ENCODE results near the gene SNPH.

SNPH gene

DNA sequence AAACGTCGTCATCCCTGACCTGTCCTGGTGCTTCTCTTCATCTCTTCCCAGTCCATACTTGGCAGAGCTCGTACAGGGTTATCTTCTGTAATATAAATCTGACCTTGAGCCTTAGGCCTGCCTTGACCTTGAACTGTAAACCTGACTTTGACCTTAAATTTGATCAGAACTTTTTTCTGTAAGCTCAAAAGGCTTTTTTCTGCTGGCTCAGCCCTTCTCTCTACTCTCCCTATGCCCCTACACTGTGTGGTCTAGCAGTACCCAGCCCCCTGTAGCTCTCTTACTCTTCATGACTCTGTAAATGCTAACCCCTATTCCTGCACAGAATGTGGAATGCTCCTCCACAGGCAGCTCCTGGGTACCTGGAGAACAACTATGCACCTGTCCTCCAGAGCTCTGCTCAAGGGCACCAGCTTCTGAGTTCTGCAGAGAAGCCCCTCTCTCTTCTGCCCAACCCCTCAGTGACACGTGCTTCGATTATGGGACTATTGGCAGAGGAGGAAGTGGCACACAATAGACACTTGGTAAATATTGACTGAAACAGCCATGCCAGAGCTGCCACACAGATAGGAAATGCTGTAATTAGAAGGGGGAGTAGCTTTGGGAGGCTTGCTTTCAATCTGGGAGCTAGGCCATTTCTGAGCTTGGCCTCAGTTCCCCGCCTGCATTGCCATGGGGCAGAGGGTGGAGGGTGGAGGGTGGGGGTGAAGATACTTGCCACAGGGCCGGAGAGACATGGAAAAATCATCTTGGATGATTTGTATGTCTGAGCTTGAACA is 15.4 kb downstream of the SNPH start:
- H3K27ac ChIP-seq: no peak overlapping the region
- H3K4me3 ChIP-seq (ENCODE audit: low read depth, low read length): no peak overlapping the region
- TF ChIP-seq, protein P1, sequence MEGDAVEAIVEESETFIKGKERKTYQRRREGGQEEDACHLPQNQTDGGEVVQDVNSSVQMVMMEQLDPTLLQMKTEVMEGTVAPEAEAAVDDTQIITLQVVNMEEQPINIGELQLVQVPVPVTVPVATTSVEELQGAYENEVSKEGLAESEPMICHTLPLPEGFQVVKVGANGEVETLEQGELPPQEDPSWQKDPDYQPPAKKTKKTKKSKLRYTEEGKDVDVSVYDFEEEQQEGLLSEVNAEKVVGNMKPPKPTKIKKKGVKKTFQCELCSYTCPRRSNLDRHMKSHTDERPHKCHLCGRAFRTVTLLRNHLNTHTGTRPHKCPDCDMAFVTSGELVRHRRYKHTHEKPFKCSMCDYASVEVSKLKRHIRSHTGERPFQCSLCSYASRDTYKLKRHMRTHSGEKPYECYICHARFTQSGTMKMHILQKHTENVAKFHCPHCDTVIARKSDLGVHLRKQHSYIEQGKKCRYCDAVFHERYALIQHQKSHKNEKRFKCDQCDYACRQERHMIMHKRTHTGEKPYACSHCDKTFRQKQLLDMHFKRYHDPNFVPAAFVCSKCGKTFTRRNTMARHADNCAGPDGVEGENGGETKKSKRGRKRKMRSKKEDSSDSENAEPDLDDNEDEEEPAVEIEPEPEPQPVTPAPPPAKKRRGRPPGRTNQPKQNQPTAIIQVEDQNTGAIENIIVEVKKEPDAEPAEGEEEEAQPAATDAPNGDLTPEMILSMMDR (IDR thresholded peaks at IDR 0.05; ENCODE audit: low read depth, low read length): no peak
- no peaks in the 10 kb centered on the region for H3K9me3 ChIP-seq (ENCODE audit: severe bottlenecking)
- H3K36me3 ChIP-seq: no peaks in the 10 kb centered on the region
- H3K27me3 ChIP-seq (ENCODE audit: insufficient read depth, low read depth, severe bottlenecking): no peaks in the 10 kb centered on the region
- DNase-seq: no peak

DNA sequence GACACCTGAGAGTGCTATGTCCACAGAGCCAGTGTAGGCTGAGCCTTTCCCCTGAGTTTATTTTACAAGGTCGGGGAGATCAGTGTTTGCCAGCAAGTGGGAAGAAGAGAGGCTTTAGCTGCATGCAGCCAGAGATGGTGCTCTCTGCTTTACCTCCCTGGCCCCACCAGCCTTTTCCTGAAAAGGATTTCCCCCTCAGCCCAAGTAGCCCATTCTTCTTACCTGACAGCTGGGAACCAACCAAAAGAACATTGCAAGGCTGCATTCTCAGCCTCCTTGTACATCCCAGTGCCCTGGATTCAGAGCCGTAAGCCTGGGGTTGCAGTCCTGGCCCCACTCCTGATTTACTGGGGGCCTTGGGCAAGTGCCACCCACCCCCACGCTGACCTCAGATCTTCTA is 16.9 kb downstream of the SNPH start:
- H3K36me3 ChIP-seq: no peaks in the 10 kb centered on the region
- DNase-seq: no peak
- H3K4me3 ChIP-seq (ENCODE audit: low read depth, low read length): no peak overlapping the region
- no peaks in the 10 kb centered on the region for H3K27me3 ChIP-seq (ENCODE audit: insufficient read depth, low read depth, severe bottlenecking)
- TF ChIP-seq, protein P1 (IDR thresholded peaks at IDR 0.05; ENCODE audit: low read depth, low read length): no peak
- no peak overlapping the region for H3K27ac ChIP-seq
- no peaks in the 10 kb centered on the region for H3K9me3 ChIP-seq (ENCODE audit: severe bottlenecking)

DNA sequence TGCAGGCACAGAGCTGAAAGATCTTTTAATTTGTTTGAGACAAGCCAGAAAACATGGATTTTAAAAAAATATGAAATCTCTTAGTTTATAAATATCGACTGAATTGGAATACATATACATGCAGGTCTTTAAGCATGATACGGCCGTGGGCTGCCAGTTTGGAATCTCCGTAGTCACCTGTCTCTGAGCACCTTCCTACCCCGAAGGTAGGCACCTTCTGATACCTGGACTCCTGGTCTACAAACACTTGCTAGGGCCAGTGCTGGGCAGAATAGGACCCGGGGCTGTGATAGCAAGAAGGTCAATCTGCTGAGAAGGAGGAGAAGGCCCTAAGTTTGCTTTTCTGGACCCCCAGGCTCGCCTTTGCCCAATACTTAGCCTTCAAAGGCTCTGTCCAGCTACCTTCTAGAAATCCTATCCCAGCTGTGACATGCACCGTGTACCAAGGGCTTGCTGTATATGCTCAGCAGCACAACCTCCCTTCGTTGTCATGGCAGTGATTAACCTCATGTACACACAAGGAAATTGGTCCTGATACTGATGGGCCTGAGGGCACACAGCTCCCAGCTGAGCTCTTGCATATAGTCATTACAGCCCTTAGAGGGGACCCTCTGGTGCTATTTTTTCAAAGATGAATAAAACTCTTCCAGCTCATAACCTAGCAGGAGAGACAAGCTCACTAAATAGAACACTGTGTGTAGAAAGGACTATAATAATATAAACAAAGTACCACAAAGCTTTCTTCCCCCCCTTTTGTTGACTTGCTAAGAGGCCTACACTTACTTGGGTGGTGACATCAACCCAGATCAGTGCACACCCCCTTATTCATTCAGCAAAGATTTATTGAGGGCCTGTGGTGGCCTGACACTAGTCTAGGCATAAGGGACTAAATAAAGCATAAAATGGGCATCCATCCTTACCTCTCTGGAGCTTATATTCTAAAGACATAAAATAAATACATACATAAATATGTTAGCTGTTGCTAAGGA is 17.7 kb downstream of the SNPH start:
- H3K27ac ChIP-seq: no peak overlapping the region
- H3K27me3 ChIP-seq (ENCODE audit: insufficient read depth, low read depth, severe bottlenecking): no peaks in the 10 kb centered on the region
- H3K36me3 ChIP-seq: no peaks in the 10 kb centered on the region
- TF ChIP-seq, protein P1 (IDR thresholded peaks at IDR 0.05; ENCODE audit: low read depth, low read length): no peak
- no peak overlapping the region for H3K4me3 ChIP-seq (ENCODE audit: low read depth, low read length)
- H3K9me3 ChIP-seq (ENCODE audit: severe bottlenecking): no peaks in the 10 kb centered on the region
- DNase-seq: no peak

DNA sequence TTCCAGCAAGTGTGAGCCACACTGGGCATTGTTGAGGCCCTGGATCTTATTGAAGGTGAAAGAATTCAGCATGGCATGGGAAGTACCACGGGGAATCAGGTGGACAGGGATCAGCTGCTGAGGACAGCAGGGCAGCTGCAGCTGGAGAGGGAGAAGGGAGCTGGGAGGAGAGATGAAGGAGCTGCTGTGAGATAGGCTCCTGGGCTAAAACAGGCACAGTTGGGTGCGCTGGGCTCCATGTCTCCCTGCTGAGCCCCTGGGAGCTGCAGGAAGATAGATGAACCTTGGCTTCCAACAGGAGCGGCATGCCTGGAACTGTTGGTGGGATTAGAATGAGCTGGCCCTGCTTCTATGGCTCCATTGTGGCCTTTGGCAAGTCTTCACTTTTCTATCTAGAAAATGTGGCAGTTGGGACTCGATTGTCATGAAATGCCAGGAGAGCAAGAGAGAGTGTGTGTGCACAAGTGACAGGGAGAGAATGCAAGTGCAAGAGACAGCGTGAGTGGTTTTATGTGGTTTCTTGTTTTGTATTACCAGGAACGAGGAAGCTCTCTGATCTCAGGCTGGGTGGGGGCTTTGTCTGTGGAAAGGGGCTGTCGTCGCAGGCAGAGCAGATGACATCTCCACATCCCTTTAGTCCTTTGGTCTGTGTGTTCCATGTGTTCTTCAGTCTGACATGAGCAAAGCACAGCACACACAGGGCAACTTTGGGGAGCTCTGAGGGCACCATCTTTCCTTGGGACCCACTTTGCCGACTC is 20.4 kb downstream of the SNPH start:
- Histone ChIP-seq H3K9me3 (ENCODE audit: severe bottlenecking) (no peaks in the 10 kb centered on the region), H3K4me3 (ENCODE audit: low read depth, low read length) (no peak overlapping the region), H3K27ac (no peak overlapping the region), H3K27me3 (ENCODE audit: insufficient read depth, low read depth, severe bottlenecking) (no peaks in the 10 kb centered on the region), H3K36me3 (no peaks in the 10 kb centered on the region)
- no peak for DNase-seq
- TF ChIP-seq, protein P1 (IDR thresholded peaks at IDR 0.05; ENCODE audit: low read depth, low read length): no peak

DNA sequence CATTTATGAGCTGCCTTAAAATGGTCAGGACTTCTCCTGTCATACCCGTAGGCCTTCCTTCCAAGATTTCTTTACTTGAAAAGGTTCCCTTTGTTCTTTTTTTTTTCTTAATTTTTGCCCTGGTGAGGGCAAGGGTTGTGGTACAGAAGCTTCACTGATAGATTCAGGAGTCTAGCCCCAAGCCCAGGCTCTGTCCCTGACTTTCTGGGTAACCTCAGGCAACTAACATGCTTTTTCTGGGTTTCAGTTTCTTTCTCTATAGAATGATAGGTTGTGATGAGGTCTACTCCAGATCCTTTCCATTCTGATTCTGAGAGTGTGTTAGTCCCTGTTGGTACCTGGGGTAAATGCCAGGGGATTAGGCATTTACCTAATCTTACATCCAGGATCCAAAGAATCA is 21.2 kb downstream of the SNPH start:
- TF ChIP-seq, protein P1 (IDR thresholded peaks at IDR 0.05; ENCODE audit: low read depth, low read length): no peak
- no peak overlapping the region for H3K27ac ChIP-seq
- DNase-seq: no peak

More for the DNA sequence above, 21.2 kb downstream of the SNPH start:
- H3K27me3 ChIP-seq (ENCODE audit: insufficient read depth, low read depth, severe bottlenecking): no peaks in the 10 kb centered on the region
- no peak overlapping the region for H3K4me3 ChIP-seq (ENCODE audit: low read depth, low read length)
- no peaks in the 10 kb centered on the region for H3K36me3 ChIP-seq
- H3K9me3 ChIP-seq (ENCODE audit: severe bottlenecking): no peaks in the 10 kb centered on the region
